Measurements from ENCODE around the gene C1QTNF12.

C1QTNF12 gene

GRCh38 chr1:1240348-1240732, 6.2 kb downstream of the C1QTNF12 start:
- TF ChIP-seq, protein P1, sequence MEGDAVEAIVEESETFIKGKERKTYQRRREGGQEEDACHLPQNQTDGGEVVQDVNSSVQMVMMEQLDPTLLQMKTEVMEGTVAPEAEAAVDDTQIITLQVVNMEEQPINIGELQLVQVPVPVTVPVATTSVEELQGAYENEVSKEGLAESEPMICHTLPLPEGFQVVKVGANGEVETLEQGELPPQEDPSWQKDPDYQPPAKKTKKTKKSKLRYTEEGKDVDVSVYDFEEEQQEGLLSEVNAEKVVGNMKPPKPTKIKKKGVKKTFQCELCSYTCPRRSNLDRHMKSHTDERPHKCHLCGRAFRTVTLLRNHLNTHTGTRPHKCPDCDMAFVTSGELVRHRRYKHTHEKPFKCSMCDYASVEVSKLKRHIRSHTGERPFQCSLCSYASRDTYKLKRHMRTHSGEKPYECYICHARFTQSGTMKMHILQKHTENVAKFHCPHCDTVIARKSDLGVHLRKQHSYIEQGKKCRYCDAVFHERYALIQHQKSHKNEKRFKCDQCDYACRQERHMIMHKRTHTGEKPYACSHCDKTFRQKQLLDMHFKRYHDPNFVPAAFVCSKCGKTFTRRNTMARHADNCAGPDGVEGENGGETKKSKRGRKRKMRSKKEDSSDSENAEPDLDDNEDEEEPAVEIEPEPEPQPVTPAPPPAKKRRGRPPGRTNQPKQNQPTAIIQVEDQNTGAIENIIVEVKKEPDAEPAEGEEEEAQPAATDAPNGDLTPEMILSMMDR (IDR thresholded peaks at IDR 0.05; ENCODE audit: poor library complexity, severe bottlenecking) = no peak
- no peaks in the 10 kb centered on the region for H3K9me3 ChIP-seq (ENCODE audit: severe bottlenecking)
- no peaks in the 10 kb centered on the region for H3K36me3 ChIP-seq (ENCODE audit: low read depth)
- H3K4me3 ChIP-seq (ENCODE audit: severe bottlenecking) = no peak overlapping the region
- DNase-seq (ENCODE audit: low spot score) (no peak), ATAC-seq (ENCODE audit: low read depth) (no peak)
- H3K27ac ChIP-seq (ENCODE audit: poor library complexity, severe bottlenecking) = no peak overlapping the region
- H3K4me1 ChIP-seq (ENCODE audit: insufficient read depth, poor library complexity, severe bottlenecking) = peaks cover 10% of the 10 kb centered on the region
- H3K27me3 ChIP-seq (ENCODE audit: insufficient read depth, poor library complexity, severe bottlenecking) = no peaks in the 10 kb centered on the region

GRCh38 chr1:1239614-1240347, 6.7 kb downstream of the C1QTNF12 start:
- DNase-seq (ENCODE audit: low spot score) = no peak
- H3K27ac ChIP-seq (ENCODE audit: poor library complexity, severe bottlenecking) = no peak overlapping the region
- TF ChIP-seq, protein P1 (IDR thresholded peaks at IDR 0.05; ENCODE audit: poor library complexity, severe bottlenecking) = no peak
- ATAC-seq (ENCODE audit: low read depth) = no peak
- H3K4me3 ChIP-seq (ENCODE audit: severe bottlenecking) = no peak overlapping the region
- no peaks in the 10 kb centered on the region for H3K27me3 ChIP-seq (ENCODE audit: insufficient read depth, poor library complexity, severe bottlenecking)
- H3K36me3 ChIP-seq (ENCODE audit: low read depth) = no peaks in the 10 kb centered on the region
- H3K9me3 ChIP-seq (ENCODE audit: severe bottlenecking) = no peaks in the 10 kb centered on the region
- peaks cover 10% of the 10 kb centered on the region for H3K4me1 ChIP-seq (ENCODE audit: insufficient read depth, poor library complexity, severe bottlenecking)

DNA sequence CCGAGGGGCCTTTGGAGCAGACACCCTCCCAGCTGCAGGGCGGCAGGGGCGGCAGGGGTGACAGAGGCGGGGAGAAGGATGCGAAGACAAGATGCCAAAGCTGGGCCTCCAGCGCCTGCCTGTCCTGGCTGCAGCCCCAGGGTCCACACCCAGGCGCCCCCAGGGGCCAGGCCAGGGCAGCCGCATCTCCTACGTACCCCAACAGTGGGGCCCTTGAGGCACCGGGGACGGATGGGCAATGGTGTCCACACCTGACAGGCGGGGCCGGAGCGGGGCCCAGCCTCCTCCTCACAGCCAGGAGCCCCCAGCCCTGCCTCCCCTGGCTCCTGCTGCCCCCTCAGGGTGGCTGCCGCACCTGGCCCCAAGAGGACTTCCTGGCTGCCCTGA, 7.3 kb downstream of the C1QTNF12 start:
- no peaks in the 10 kb centered on the region for H3K27me3 ChIP-seq (ENCODE audit: insufficient read depth, poor library complexity, severe bottlenecking)
- no peak for DNase-seq (ENCODE audit: low spot score)
- no peaks in the 10 kb centered on the region for H3K36me3 ChIP-seq (ENCODE audit: low read depth)
- ATAC-seq (ENCODE audit: low read depth) = no peak
- no peaks in the 10 kb centered on the region for H3K9me3 ChIP-seq (ENCODE audit: severe bottlenecking)
- TF ChIP-seq, protein P1 (IDR thresholded peaks at IDR 0.05; ENCODE audit: poor library complexity, severe bottlenecking) = no peak
- H3K4me1 ChIP-seq (ENCODE audit: insufficient read depth, poor library complexity, severe bottlenecking) = peaks cover 10% of the 10 kb centered on the region
- no peak overlapping the region for H3K27ac ChIP-seq (ENCODE audit: poor library complexity, severe bottlenecking)
- no peak overlapping the region for H3K4me3 ChIP-seq (ENCODE audit: severe bottlenecking)

DNA sequence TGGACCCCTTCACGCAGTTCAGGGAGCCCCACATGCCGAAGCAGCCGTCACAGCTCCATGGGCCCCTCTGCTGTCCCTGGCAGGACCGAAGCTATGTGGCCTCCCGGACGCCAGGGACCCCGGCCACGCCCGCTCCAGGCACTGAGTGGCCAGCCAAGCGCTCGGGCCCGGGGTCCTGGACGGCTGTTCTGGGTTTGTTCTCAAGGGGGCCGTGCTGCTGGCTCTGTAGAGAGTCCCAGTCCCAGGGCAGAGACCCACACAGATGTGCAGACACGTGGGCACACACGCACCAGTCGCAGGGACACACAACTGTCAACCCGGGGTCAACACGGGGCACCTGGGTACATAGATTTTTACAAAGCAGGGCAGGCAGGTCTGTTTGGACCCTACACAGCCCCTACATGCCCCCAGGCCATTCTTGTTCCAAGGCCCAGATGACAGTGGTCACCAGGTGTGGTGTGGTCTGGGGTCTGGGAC, 7.8 kb downstream of the C1QTNF12 start:
- Histone ChIP-seq H3K36me3 (ENCODE audit: low read depth) (peaks cover 2% of the 10 kb centered on the region), H3K4me3 (ENCODE audit: severe bottlenecking) (no peak overlapping the region), H3K27me3 (ENCODE audit: insufficient read depth, poor library complexity, severe bottlenecking) (no peaks in the 10 kb centered on the region), H3K4me1 (ENCODE audit: insufficient read depth, poor library complexity, severe bottlenecking) (peaks cover 10% of the 10 kb centered on the region), H3K27ac (ENCODE audit: poor library complexity, severe bottlenecking) (peak overlapping the region; percentile 2), H3K9me3 (ENCODE audit: severe bottlenecking) (no peaks in the 10 kb centered on the region)
- ATAC-seq (ENCODE audit: low read depth) (no peak; the same call in 2 of the 3 replicates), DNase-seq (ENCODE audit: low spot score) (no peak)
- TF ChIP-seq, protein P1 (IDR thresholded peaks at IDR 0.05; ENCODE audit: poor library complexity, severe bottlenecking) = no peak
